Muscle layer of colon (tissue), 2 donors: ENCODE measurements around the gene UTRN.

Source experiments
- H3K27ac ChIP-seq: one replicate; pipeline ENCODE4 v1.7.0; 2013; ENCODE audit warnings: low read depth, mild to moderate bottlenecking, low read length, moderate library complexity
- H3K27me3 ChIP-seq, 2 donors: one replicate each; pipeline ENCODE4 v1.7.0; 2013; ENCODE audit warnings: low read length in 2 of 2, mild to moderate bottlenecking in 2 of 2; ENCODE audit not compliant: insufficient read depth in 2 of 2, control insufficient read depth in 1 of 2
- H3K36me3 ChIP-seq: one replicate; pipeline ENCODE4 v1.7.0; 2013; ENCODE audit warnings: mild to moderate bottlenecking, low read length; ENCODE audit not compliant: insufficient read depth
- H3K4me1 ChIP-seq: one replicate; pipeline ENCODE4 v1.7.0; 2013; ENCODE audit warnings: mild to moderate bottlenecking, low read length; ENCODE audit not compliant: insufficient read depth
- H3K4me3 ChIP-seq, 2 donors: one replicate each; pipeline ENCODE4 v1.7.0; 2013; ENCODE audit warnings: low read length in 2 of 2, low read depth in 1 of 2, mild to moderate bottlenecking in 1 of 2, moderate library complexity in 1 of 2
- H3K9ac ChIP-seq: one replicate; pipeline ENCODE4 v1.7.0; 2013; ENCODE audit warnings: low read length
- H3K9me3 ChIP-seq: one replicate; pipeline ENCODE4 v1.7.0; 2013; ENCODE audit warnings: mild to moderate bottlenecking, low read length
- donor health status: abdominal sarcoma.
- donor health status: Adenocarcinoma of cecum.

UTRN gene

GRCh38 chr6:144330017-144330987 is 45.2 kb downstream of the UTRN start:
- Histone ChIP-seq H3K4me3 (no peak overlapping the region), H3K4me1 (peaks cover 4% of the 10 kb centered on the region), H3K9me3 (no peaks in the 10 kb centered on the region), H3K36me3 (no peaks in the 10 kb centered on the region), H3K27ac (no peak overlapping the region), H3K27me3 (no peaks in the 10 kb centered on the region), H3K9ac (no peak overlapping the region)

- peaks cover 4% of the 10 kb centered on the region for H3K4me1 ChIP-seq
- H3K27ac ChIP-seq: no peak overlapping the region
- no peaks in the 10 kb centered on the region for H3K36me3 ChIP-seq
- H3K9me3 ChIP-seq: no peaks in the 10 kb centered on the region
- H3K4me3 ChIP-seq: no peak overlapping the region
- no peak overlapping the region for H3K9ac ChIP-seq
- no peaks in the 10 kb centered on the region for H3K27me3 ChIP-seq
Observed at GRCh38 chr6:144331491-144331969, 46.4 kb downstream of the UTRN start.

GRCh38 chr6:144332177-144332576 is 47.0 kb downstream of the UTRN start:
- no peak overlapping the region for H3K9ac ChIP-seq
- H3K4me1 ChIP-seq: peaks cover 4% of the 10 kb centered on the region
- no peaks in the 10 kb centered on the region for H3K36me3 ChIP-seq
- H3K27me3 ChIP-seq: no peaks in the 10 kb centered on the region
- H3K9me3 ChIP-seq: no peaks in the 10 kb centered on the region
- no peak overlapping the region for H3K27ac ChIP-seq
- H3K4me3 ChIP-seq: no peak overlapping the region

- no peak overlapping the region for H3K9ac ChIP-seq
- no peaks in the 10 kb centered on the region for H3K27me3 ChIP-seq
- no peak overlapping the region for H3K27ac ChIP-seq
- no peaks in the 10 kb centered on the region for H3K9me3 ChIP-seq
- no peaks in the 10 kb centered on the region for H3K36me3 ChIP-seq
- no peak overlapping the region for H3K4me3 ChIP-seq
- H3K4me1 ChIP-seq: peaks cover 9% of the 10 kb centered on the region
Observed at GRCh38 chr6:144334150-144334708, 49.1 kb downstream of the UTRN start.
